ENCODE measurements around the gene CMPK2.

GRCh38 chr2:6846967-6847681 lies 18.6 kb downstream of the CMPK2 start:
- TF ChIP-seq, protein P1, sequence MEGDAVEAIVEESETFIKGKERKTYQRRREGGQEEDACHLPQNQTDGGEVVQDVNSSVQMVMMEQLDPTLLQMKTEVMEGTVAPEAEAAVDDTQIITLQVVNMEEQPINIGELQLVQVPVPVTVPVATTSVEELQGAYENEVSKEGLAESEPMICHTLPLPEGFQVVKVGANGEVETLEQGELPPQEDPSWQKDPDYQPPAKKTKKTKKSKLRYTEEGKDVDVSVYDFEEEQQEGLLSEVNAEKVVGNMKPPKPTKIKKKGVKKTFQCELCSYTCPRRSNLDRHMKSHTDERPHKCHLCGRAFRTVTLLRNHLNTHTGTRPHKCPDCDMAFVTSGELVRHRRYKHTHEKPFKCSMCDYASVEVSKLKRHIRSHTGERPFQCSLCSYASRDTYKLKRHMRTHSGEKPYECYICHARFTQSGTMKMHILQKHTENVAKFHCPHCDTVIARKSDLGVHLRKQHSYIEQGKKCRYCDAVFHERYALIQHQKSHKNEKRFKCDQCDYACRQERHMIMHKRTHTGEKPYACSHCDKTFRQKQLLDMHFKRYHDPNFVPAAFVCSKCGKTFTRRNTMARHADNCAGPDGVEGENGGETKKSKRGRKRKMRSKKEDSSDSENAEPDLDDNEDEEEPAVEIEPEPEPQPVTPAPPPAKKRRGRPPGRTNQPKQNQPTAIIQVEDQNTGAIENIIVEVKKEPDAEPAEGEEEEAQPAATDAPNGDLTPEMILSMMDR (IDR thresholded peaks at IDR 0.05): no peak
- TF ChIP-seq POLR2AphosphoS5 (IDR thresholded peaks at IDR 0.05) (no peak), POLR2A (IDR thresholded peaks at IDR 0.05) (no peak), EP300 (IDR thresholded peaks at IDR 0.05) (no peak)

Measured in gastroesophageal sphincter (tissue), 3 donors.